OCI-LY7 (cell line): Measurements from ENCODE around the gene ZBTB21. TPM values are rescaled to one million over a fixed set of nuclear protein-coding genes. Genes with fewer than 3 reads are reported as not detected.

Experiments
- BruUV-seq: library from RNA; stranded (reverse); fragments of 400-500 nt; replicated peaks from 2 replicates; lab custom pipeline; 2021; lab: Mats Ljungman, UMichigan
- CTCF ChIA-PET: fragments of 300-600 bp; sonication (Branson Sonifier 250); formaldehyde crosslinking; loops from one replicate; lab custom pipeline; 2022; ENCODE audit warnings: antibody characterized with exemption; ENCODE audit not compliant: unreplicated experiment; lab: Charles Lee
- POLR2A ChIA-PET: fragments of 300-600 bp; sonication (Branson Sonifier 250); formaldehyde crosslinking; loops from one replicate; lab custom pipeline; 2022; ENCODE audit warnings: antibody characterized with exemption; lab: Charles Lee
- DNase-seq: peaks from one replicate; pipeline ENCODE4 v3.0.0-alpha.2; 2015; ENCODE audit warnings: low spot score
- H2AFZ ChIP-seq: fragments of 200-600 bp; sonication (generic), shearing (Covaris generic); 2 replicates; pipeline ENCODE4 v1.6.1; 2014; ENCODE audit warnings: mild to moderate bottlenecking, antibody characterized with exemption, low read length, moderate library complexity
- H3K27ac ChIP-seq: fragments of 200-600 bp; sonication (generic); 2 replicates; pipeline ENCODE4 v1.5.1; 2014; ENCODE audit warnings: mixed run types, low read depth, mild to moderate bottlenecking, moderate library complexity, low read length, inconsistent platforms; ENCODE audit not compliant: poor library complexity, severe bottlenecking
- H3K36me3 ChIP-seq: fragments of 200-600 bp; sonication (generic); 2 replicates; pipeline ENCODE4 v1.6.1; 2014; ENCODE audit warnings: mild to moderate bottlenecking, antibody characterized with exemption, low read length, moderate library complexity, mixed read lengths; ENCODE audit not compliant: insufficient read depth
- H3K4me1 ChIP-seq: fragments of 200-600 bp; sonication (generic); 2 replicates; pipeline ENCODE4 v1.5.1; 2014; ENCODE audit warnings: mild to moderate bottlenecking, low read length; ENCODE audit not compliant: insufficient read depth, poor library complexity, severe bottlenecking
- H3K4me2 ChIP-seq: fragments of 200-600 bp; sonication (generic); 2 replicates; pipeline ENCODE4 v1.6.1; 2014; ENCODE audit warnings: mild to moderate bottlenecking, low read length
- H3K4me3 ChIP-seq: fragments of 200-600 bp; sonication (generic); 2 replicates; pipeline ENCODE4 v1.5.1; 2014; ENCODE audit warnings: mild to moderate bottlenecking, low read depth, low read length; ENCODE audit not compliant: poor library complexity, severe bottlenecking
- H3K79me2 ChIP-seq: fragments of 200-600 bp; sonication (generic); 2 replicates; pipeline ENCODE4 v1.6.1; 2016; ENCODE audit warnings: low read depth, mild to moderate bottlenecking, low read length, moderate library complexity, mixed read lengths; ENCODE audit not compliant: insufficient read depth
- H3K9me2 ChIP-seq: fragments of 200-600 bp; sonication (generic); 2 replicates; pipeline ENCODE4 v1.6.1; 2016; ENCODE audit warnings: mild to moderate bottlenecking, low read length, mixed read lengths; ENCODE audit not compliant: insufficient read depth
- H3K9me3 ChIP-seq: fragments of 200-600 bp; sonication (generic); 2 replicates; pipeline ENCODE4 v1.6.1; 2014; ENCODE audit warnings: mild to moderate bottlenecking, mixed run types, low read length, mixed read lengths
- H4K20me1 ChIP-seq: fragments of 200-600 bp; sonication (generic); 2 replicates; pipeline ENCODE4 v1.6.1; 2014; ENCODE audit warnings: mild to moderate bottlenecking, antibody characterized with exemption, low read length, moderate library complexity, mixed read lengths; ENCODE audit not compliant: insufficient read depth
- CTCF ChIP-seq: fragments of 200-600 bp; sonication (generic); conservative IDR thresholded peaks from 2 replicates; pipeline ENCODE4 v1.5.1; 2014; ENCODE audit warnings: mild to moderate bottlenecking, antibody characterized with exemption, low read length, moderate library complexity, mixed read lengths
- EZH2phosphoT487 ChIP-seq: fragments of 200-600 bp; sonication (generic); IDR thresholded peaks from 2 replicates; pipeline ENCODE4 v1.6.1; 2018; ENCODE audit warnings: low read depth, borderline replicate concordance, mild to moderate bottlenecking, mixed run types, antibody characterized with exemption, low read length, moderate library complexity, mixed read lengths
- intact Hi-C: fragments of 100-400 bp; cut with micrococcal nuclease; formaldehyde crosslinking; loops from one replicate; pipeline ENCODE4 v1.10.0; 2022; ENCODE audit not compliant: unreplicated experiment
- total RNA-seq, 2 experiments: library from RNA; depleted of rRNA in 1 of 2; stranded (reverse); fragments of >200 nt in 1 of 2; shearing (Covaris generic) in 1 of 2; gene quantifications; 2 replicates each; pipeline ENCODE4 v1.2.3, GENCODE V29; 2014 to 2022

The ZBTB21 gene
- total RNA-seq, 2 experiments from 2014 or later: 10.0 to 19.6 TPM

GRCh38 chr21:42013931-42014330, 3.8 kb upstream of the ZBTB21 start:
- no peaks in the 10 kb centered on the region for H3K9me3 ChIP-seq
- no peak overlapping the region for H3K27ac ChIP-seq
- H4K20me1 ChIP-seq: no peaks in the 10 kb centered on the region
- H3K9me2 ChIP-seq: no peaks in the 10 kb centered on the region
- intact Hi-C loops: loop anchor here (5.0 kb wide), 1 partner anchor 137 kb away; the partner anchor contains the start of gene PRDM15
- H3K4me3 ChIP-seq: no peak overlapping the region
- peaks cover 16% of the 10 kb centered on the region for H3K4me1 ChIP-seq
- no peaks in the 10 kb centered on the region; the same call in 1 of the 2 replicates for H3K36me3 ChIP-seq
- no peak overlapping the region for H2AFZ ChIP-seq
- ChIA-PET CTCF (no interaction called here), POLR2A (interaction anchor here (1.2 to 1.5 kb wide), 2 partner anchors 18 to 103 kb away, joined by 3 to 4 read pairs; no protein-coding TSS in a partner anchor)
- TF ChIP-seq EZH2phosphoT487: no peak
- no peak for TF ChIP-seq CTCF
- no peak overlapping the region for H3K4me2 ChIP-seq
- DNase-seq: no peak
- H3K79me2 ChIP-seq: peaks cover under 1% of the 10 kb centered on the region; the same call in 1 of the 2 replicates
- no TSS peak for BruUV-seq

GRCh38 chr21:42013376-42013775, 3.2 kb upstream of the ZBTB21 start:
- Histone ChIP-seq H4K20me1 (no peaks in the 10 kb centered on the region), H3K36me3 (no peaks in the 10 kb centered on the region; the same call in 1 of the 2 replicates), H3K27ac (no peak overlapping the region), H3K9me2 (no peaks in the 10 kb centered on the region), H3K9me3 (no peaks in the 10 kb centered on the region), H3K4me3 (no peak overlapping the region), H3K4me2 (no peak overlapping the region), H3K4me1 (peaks cover 20% of the 10 kb centered on the region), H3K79me2 (peaks cover 6% of the 10 kb centered on the region; the same call in 1 of the 2 replicates), H2AFZ (no peak overlapping the region)
- ChIA-PET POLR2A (interaction anchor here (0.9 to 1.5 kb wide), 2 partner anchors 19 to 95 kb away, joined by 3 to 4 read pairs; no protein-coding TSS in a partner anchor), CTCF (no interaction called here)
- TF ChIP-seq CTCF: no peak
- intact Hi-C loops: loop anchor here (5.0 kb wide), 1 partner anchor 136 kb away; the partner anchor contains the start of gene PRDM15
- DNase-seq: no peak
- no TSS peak for BruUV-seq

- intact Hi-C loops: loop anchor here (5.0 kb wide), 1 partner anchor 136 kb away; the partner anchor contains the start of gene PRDM15
- CTCF ChIA-PET: no interaction called here
Measured at GRCh38 chr21:42012763-42013329, 2.7 kb upstream of the ZBTB21 start.

More at GRCh38 chr21:42012763-42013329, 2.7 kb upstream of the ZBTB21 start:
- POLR2A ChIA-PET: interaction anchor here (0.9 to 1.5 kb wide), 2 partner anchors 20 to 96 kb away, joined by 3 to 4 read pairs; no protein-coding TSS in a partner anchor
- no peaks in the 10 kb centered on the region for H3K9me2 ChIP-seq
- no peak overlapping the region for H3K4me3 ChIP-seq
- H3K4me2 ChIP-seq: no peak overlapping the region
- no peak for TF ChIP-seq CTCF
- TF ChIP-seq EZH2phosphoT487: no peak
- H2AFZ ChIP-seq: no peak overlapping the region
- no TSS peak for BruUV-seq
- no peak overlapping the region for H3K27ac ChIP-seq
- H3K4me1 ChIP-seq: peaks cover 25% of the 10 kb centered on the region
- peaks cover 7% of the 10 kb centered on the region; the same call in 1 of the 2 replicates for H3K79me2 ChIP-seq
- H3K36me3 ChIP-seq: peaks cover under 1% of the 10 kb centered on the region
- no peaks in the 10 kb centered on the region for H4K20me1 ChIP-seq
- H3K9me3 ChIP-seq: no peaks in the 10 kb centered on the region
- DNase-seq: no peak
